Esophagus (tissue), 2 donors: Measurements from ENCODE around the gene CREBBP. TPM values are rescaled to one million over a fixed set of nuclear protein-coding genes. Genes with fewer than 3 reads are reported as not detected.
A peak's percentile ranks its signal among the peaks of the same experiment; 100 is the strongest.

ENCODE experiments used
- H3K27ac ChIP-seq, 2 donors: one replicate each; pipeline ENCODE4 v1.5.1; 2013; ENCODE audit warnings: low read depth in 2 of 2, mild to moderate bottlenecking in 2 of 2, inconsistent platforms in 1 of 2, low read length in 1 of 2, moderate library complexity in 1 of 2
- H3K27me3 ChIP-seq, 2 donors: one replicate each; pipeline ENCODE4 v1.6.1; 2013; ENCODE audit warnings: low read length in 2 of 2, control low read depth in 1 of 2, mild to moderate bottlenecking in 1 of 2; ENCODE audit not compliant: insufficient read depth in 2 of 2, control insufficient read depth in 1 of 2
- H3K36me3 ChIP-seq, 2 donors: one replicate each; pipeline ENCODE4 v1.6.1; 2013; ENCODE audit warnings: low read length in 1 of 2; ENCODE audit not compliant: control insufficient read depth in 2 of 2, insufficient read depth in 2 of 2
- H3K4me1 ChIP-seq, 2 donors: one replicate each; pipeline ENCODE4 v1.6.1; 2013; ENCODE audit warnings: low read length in 1 of 2; ENCODE audit not compliant: control insufficient read depth in 2 of 2, insufficient read depth in 2 of 2
- H3K4me3 ChIP-seq, 2 donors: one replicate each; pipeline ENCODE4 v1.5.1; 2013; ENCODE audit warnings: low read length in 2 of 2, mild to moderate bottlenecking in 2 of 2, low read depth in 1 of 2, moderate library complexity in 1 of 2
- H3K9me3 ChIP-seq, 2 donors: one replicate each; pipeline ENCODE4 v1.6.1; 2013; ENCODE audit warnings: mild to moderate bottlenecking in 2 of 2, low read depth in 1 of 2, low read length in 1 of 2, moderate library complexity in 1 of 2; ENCODE audit not compliant: control insufficient read depth in 2 of 2, insufficient read depth in 1 of 2
- WGBS, 2 donors: extraction: QIAGEN DNeasy Blood & Tissue Kit; methylation state at CpG; one replicate each; pipeline ENCODE4 v1.1.7; 2013; 5-methylcytosine and 5-hydroxymethylcytosine counted together
- polyA plus RNA-seq, 2 donors: library from polyadenylated mRNA; stranded (reverse); fragments of 200-250 nt; gene quantifications; one replicate each; pipeline ENCODE4 v1.2.3, GENCODE V29; 2013
- donor health status: healthy with polysubstance abuse.
- donor health status: Bipolar disorder and iron deficiency.

CREBBP gene
- polyA plus RNA-seq, 2 donors, result 8.4 to 20.2 TPM

- Histone ChIP-seq H3K4me1 (no peaks in the 10 kb centered on the region), H3K27ac (peak overlapping the region in 1 of 2 donors; percentile 9), H3K36me3 (peaks cover 20 to 24% of the 10 kb centered on the region in 2 donors), H3K27me3 (no peaks in the 10 kb centered on the region), H3K9me3 (no peaks in the 10 kb centered on the region), H3K4me3 (no peak overlapping the region)
- WGBS, 2 donors, result 47% methylated on average over 6 of the region's 6 CpGs
These were observed 99.9 kb downstream of the CREBBP start for GRCh38 chr16:3780570-3780969.

- H3K4me3 ChIP-seq, result no peak overlapping the region
- peaks cover 0 to 2% of the 10 kb centered on the region in 2 donors for H3K4me1 ChIP-seq
- 74% methylated on average over 4 of the region's 4 CpGs for WGBS, 2 donors
- peaks cover 24 to 38% of the 10 kb centered on the region in 2 donors for H3K36me3 ChIP-seq
- H3K27me3 ChIP-seq, result no peaks in the 10 kb centered on the region
- H3K9me3 ChIP-seq, result no peaks in the 10 kb centered on the region
- no peak overlapping the region for H3K27ac ChIP-seq
These were observed 104.2 kb downstream of the CREBBP start for GRCh38 chr16:3776316-3776715.

- H3K27me3 ChIP-seq, result no peaks in the 10 kb centered on the region
- peaks cover 2% of the 10 kb centered on the region in 2 donors for H3K4me1 ChIP-seq
- peaks cover 18 to 40% of the 10 kb centered on the region in 2 donors for H3K36me3 ChIP-seq
- 77 to 81% methylated on average over 6 of the region's 6 CpGs for WGBS, 2 donors
- H3K27ac ChIP-seq, result no peak overlapping the region
- H3K9me3 ChIP-seq, result no peaks in the 10 kb centered on the region
- no peak overlapping the region for H3K4me3 ChIP-seq
These were observed 105.7 kb downstream of the CREBBP start for GRCh38 chr16:3774819-3775218.

GRCh38 chr16:3774156-3774767 lies 106.3 kb downstream of the CREBBP start:
- no peaks in the 10 kb centered on the region for H3K27me3 ChIP-seq
- no peaks in the 10 kb centered on the region for H3K9me3 ChIP-seq
- no peak overlapping the region for H3K4me3 ChIP-seq
- 61 to 70% methylated on average over 6 of the region's 6 CpGs for WGBS, 2 donors
- H3K36me3 ChIP-seq, result peaks cover 17 to 36% of the 10 kb centered on the region in 2 donors
- peaks cover 2% of the 10 kb centered on the region in 2 donors for H3K4me1 ChIP-seq
- H3K27ac ChIP-seq, result no peak overlapping the region

GRCh38 chr16:3773663-3774062 lies 106.8 kb downstream of the CREBBP start:
- H3K36me3 ChIP-seq, result peaks cover 13 to 40% of the 10 kb centered on the region in 2 donors
- 91 to 93% methylated on average over 14 of the region's 14 CpGs for WGBS, 2 donors

GRCh38 chr16:3771513-3771912 lies 109.0 kb downstream of the CREBBP start:
- Histone ChIP-seq H3K4me3 (no peak overlapping the region), H3K36me3 (peaks cover 18 to 40% of the 10 kb centered on the region in 2 donors), H3K9me3 (no peaks in the 10 kb centered on the region), H3K4me1 (peaks cover 2% of the 10 kb centered on the region in 2 donors), H3K27me3 (no peaks in the 10 kb centered on the region), H3K27ac (no peak overlapping the region)
- WGBS, 2 donors, result 95 to 96% methylated on average over 5 of the region's 5 CpGs

More at GRCh38 chr16:3773663-3774062, 106.8 kb downstream of the CREBBP start:
- H3K4me1 ChIP-seq, result peaks cover 2% of the 10 kb centered on the region in 2 donors
- H3K27me3 ChIP-seq, result no peaks in the 10 kb centered on the region
- H3K9me3 ChIP-seq, result no peaks in the 10 kb centered on the region
- H3K27ac ChIP-seq, result no peak overlapping the region
- no peak overlapping the region for H3K4me3 ChIP-seq

GRCh38 chr16:3770530-3770929 lies 110.0 kb downstream of the CREBBP start:
- WGBS, 2 donors, result 88 to 90% methylated on average over 13 of the region's 13 CpGs
- Histone ChIP-seq H3K4me3 (no peak overlapping the region), H3K27me3 (no peaks in the 10 kb centered on the region), H3K27ac (no peak overlapping the region), H3K4me1 (peaks cover 2% of the 10 kb centered on the region in 2 donors), H3K9me3 (no peaks in the 10 kb centered on the region), H3K36me3 (peaks cover 15 to 41% of the 10 kb centered on the region in 2 donors)

GRCh38 chr16:3769942-3770341 lies 110.6 kb downstream of the CREBBP start:
- peaks cover 2% of the 10 kb centered on the region in 2 donors for H3K4me1 ChIP-seq
- H3K27me3 ChIP-seq, result no peaks in the 10 kb centered on the region
- peaks cover 13 to 39% of the 10 kb centered on the region in 2 donors for H3K36me3 ChIP-seq
- no peak overlapping the region for H3K27ac ChIP-seq
- WGBS, 2 donors, result 96 to 97% methylated on average over 13 of the region's 13 CpGs
- H3K4me3 ChIP-seq, result no peak overlapping the region
- no peaks in the 10 kb centered on the region for H3K9me3 ChIP-seq

GRCh38 chr16:3769013-3769412 lies 111.5 kb downstream of the CREBBP start:
- no peak overlapping the region for H3K27ac ChIP-seq
- peaks cover 11 to 34% of the 10 kb centered on the region in 2 donors for H3K36me3 ChIP-seq
- 98 to 99% methylated on average over 12 of the region's 12 CpGs for WGBS, 2 donors
- no peaks in the 10 kb centered on the region for H3K27me3 ChIP-seq
- peaks cover 2% of the 10 kb centered on the region in 2 donors for H3K4me1 ChIP-seq
- H3K9me3 ChIP-seq, result no peaks in the 10 kb centered on the region
- H3K4me3 ChIP-seq, result no peak overlapping the region
